Left colon (tissue), 2 donors: ENCODE data around the gene CELSR1. TPM values are rescaled to one million over a fixed set of nuclear protein-coding genes. Genes with fewer than 3 reads are reported as not detected.

Experiments
- ATAC-seq: fragments of 200-7000 bp; cut with Tn5 transposase; one replicate; pipeline ENCODE4 v1.9.1; 2020; ENCODE audit warnings: mild to moderate bottlenecking, moderate library complexity
- DNase-seq, 2 donors: peaks; one replicate each; pipeline ENCODE4 v3.0.0-alpha.2; 2020
- intact Hi-C, 2 donors: fragments of 100-400 bp; cut with DNase I in 1 of 2; cut with micrococcal nuclease in 1 of 2; formaldehyde crosslinking; loops; one replicate each; pipeline versions ENCODE4 v1.11.2 to v1.14.0; 2022; cut with DNase I, micrococcal nuclease
- total RNA-seq, 2 donors: library from RNA; stranded (reverse); fragmentation: NEBNext Ultra II Directional; extraction: Animal tissue kit (Norgen Biotek cat#: 25700); gene quantifications; one replicate each; pipeline ENCODE4 v1.2.1, GENCODE V29; 2021
- donor health status: DM: no; HTN: no; CAD: no.
- donor health status: DM: yes; HTN: yes; CAD: no.

Gene CELSR1
- total RNA-seq, 2 donors from 2014 or later: 1.8 to 4.9 TPM

GRCh38 chr22:46540874-46541273 lies 3.5 kb upstream of the CELSR1 start:
- ATAC-seq: no peak
- intact Hi-C loops: loop anchor here (5.0 to 10.0 kb wide), 2 partner anchors 174 to 176 kb away; no protein-coding TSS in a partner anchor
- DNase-seq: no peak

- intact Hi-C loops: no loop called here
- DNase-seq (no peak), ATAC-seq (peak; percentile 13)
Observed at GRCh38 chr22:46539169-46539568, 1.7 kb upstream of the CELSR1 start.

DNA sequence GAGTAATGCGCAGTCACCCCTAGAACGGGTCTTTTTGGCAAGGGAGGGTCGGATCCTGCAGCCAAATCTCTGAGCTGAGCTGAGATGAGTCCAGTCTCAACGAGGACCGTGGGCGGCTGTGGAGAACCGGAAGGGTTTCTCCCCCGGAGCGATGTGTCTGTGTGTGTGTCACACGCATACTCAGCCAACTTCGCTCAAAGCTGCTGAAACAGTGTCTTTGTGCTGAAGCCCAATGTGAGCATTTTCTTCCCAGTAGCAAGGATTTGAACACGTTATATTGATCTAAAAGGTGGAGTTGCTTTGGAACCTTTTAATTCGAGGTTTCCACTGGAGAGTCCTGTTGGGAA lies 1.4 kb upstream of the CELSR1 start:
- intact Hi-C loops: no loop called here
- DNase-seq (no peak), ATAC-seq (no peak)

DNA sequence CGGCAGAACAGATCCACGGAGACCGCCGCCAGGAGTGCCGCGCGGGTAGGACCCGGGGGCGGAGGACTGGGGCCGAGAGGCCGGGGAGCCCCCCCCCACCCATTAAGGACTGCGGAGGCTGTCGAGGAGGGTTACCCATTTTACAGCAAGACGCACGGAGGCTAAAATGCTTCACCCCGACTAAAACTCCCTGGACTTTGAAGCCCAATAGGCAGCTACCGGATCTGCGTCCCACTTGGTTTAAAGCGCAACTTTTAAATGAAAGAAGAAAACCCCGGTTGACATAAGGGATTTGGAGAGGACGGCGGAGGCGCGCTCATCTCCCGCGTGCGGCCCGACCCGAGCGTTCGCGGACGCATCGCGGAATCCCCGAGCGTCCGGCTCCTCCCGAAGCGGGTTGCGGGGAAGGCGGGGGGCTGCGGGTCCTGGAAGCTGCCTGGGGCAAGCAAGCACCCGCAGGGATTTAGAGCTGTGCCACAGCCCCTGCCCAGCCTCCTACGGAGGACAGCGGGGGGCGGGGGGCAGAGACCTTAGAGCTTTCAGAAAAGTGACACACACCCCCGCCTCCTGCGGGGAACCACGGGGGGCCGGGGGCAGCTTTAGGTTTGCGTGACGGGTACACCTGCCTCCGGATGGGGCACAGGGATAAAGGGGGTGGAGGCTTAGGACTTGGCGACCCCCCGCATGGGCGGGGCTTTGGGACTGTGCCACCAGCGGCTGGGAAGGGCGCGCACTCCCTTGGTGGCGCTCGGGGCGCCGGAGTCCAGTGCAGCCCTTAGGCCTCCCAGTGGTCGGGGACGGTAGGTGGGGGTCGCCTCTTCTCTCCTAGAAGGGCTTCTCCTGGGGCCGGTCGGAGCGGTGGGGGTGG lies 760 bp upstream of the CELSR1 start:
- DNase-seq: no peak
- intact Hi-C loops: no loop called here
- no peak for ATAC-seq

DNA sequence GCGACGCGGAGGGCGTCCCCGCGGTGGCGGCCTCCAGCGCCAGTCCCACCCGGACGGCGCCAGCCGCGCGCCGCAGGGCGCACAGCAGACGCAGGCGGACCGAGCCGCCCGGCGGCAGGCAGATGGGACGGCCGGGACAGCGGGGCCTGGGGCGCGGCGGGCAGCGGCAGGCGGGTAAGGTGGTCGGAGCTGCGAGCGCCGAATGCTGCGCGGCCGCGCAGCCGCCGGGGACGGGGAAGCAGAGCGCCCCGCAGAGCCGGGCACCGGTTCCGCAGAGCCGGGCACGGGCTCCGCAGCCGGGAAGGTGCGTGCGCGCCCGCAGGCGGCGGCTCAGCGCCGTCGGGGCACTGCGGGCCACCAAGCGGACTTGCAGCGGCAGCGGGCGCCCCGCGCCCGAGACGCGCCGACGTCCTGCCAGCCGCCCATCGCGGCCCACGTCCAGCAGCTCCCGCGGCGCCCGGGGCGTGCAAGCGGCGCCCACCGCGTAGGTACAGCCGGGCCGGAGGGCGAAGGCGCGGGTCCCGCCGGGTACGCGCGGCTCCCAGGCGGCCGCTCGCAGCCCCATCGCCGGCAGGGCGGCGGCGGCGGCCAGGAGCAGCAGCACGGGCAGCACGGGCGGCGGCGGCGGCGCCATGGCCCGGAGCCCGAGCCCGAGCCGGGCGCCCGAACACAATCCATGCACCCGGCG lies 739 bp downstream of the CELSR1 start:
- intact Hi-C loops: no loop called here
- DNase-seq: no peak
- no peak for ATAC-seq

DNA sequence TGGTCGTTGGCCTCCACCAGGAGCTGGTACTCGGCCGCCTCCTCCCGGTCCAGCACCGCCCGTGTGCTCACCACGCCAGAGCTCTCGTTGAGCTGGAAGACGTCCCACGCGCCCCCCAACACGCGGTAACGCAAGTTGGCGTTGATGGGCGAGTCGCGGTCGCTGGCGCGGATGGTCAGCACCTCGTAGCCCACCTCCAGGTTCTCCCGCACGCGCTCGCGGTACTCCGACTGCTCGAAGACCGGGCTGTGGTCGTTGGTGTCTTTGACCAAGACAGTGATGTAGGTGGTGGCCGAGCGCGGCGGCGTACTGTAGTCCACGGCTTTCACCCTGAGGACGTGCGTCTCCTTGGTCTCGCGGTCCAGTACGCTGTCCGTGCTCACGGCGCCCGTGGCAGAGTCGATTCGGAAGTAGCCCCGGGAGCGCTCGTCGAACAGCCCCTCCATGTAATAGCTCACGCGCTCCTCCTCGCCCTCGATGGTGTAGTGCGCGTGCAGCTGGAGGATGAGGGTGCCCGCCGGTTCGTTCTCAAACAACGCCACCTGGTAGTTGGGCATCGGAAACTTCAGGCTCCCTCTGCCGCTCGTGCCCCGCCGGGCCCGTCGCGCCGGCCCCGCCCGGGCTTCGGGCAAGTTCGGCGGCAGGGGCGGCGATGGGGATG lies 1.4 kb downstream of the CELSR1 start:
- no peak for ATAC-seq

GRCh38 chr22:46534901-46535630 lies 2.4 kb downstream of the CELSR1 start:
- intact Hi-C loops: no loop called here
- no peak for ATAC-seq
- DNase-seq: no peak

More for the DNA sequence above, 1.4 kb downstream of the CELSR1 start:
- intact Hi-C loops: no loop called here
- no peak for DNase-seq

GRCh38 chr22:46534177-46534776 lies 3.1 kb downstream of the CELSR1 start:
- ATAC-seq: no peak
- intact Hi-C loops: no loop called here

DNA sequence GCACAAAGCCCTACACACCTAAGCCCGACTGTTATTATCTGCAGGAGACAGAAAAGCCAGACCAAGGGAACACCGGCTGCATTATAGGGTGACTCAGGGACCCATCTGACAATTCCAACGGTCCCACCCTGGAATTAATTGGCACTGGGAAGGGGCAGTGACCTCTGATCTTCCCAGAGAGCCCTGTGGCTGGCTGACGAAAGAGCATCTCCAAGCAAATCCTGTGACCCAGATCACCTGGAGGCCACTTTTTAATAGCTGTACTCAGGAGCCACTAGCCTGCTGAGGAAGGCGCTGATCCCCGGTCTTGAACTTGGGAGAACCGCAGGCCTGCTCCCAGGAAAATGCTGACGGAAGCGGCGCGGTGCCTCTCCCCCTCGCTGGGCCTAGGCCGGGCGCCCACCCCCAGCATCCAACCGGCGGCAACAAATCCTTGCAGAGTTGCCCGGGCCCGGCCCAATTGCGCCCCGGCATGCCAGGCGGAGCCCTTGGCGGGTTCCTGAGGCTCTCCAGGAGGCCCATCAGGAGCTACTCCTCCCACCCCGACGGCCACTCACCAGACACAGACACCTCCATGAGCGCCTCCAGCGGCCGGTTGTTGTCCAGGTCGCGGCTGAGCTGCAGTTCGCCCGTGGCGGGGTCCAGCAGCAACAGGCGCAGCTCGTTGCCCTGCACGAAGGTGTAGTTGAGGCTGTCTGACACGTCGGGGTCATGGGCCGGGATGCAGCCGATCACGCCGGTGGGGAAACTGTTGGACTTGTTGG lies 4.2 kb downstream of the CELSR1 start:
- intact Hi-C loops: no loop called here
- DNase-seq (no peak), ATAC-seq (no peak)

More at GRCh38 chr22:46534177-46534776, 3.1 kb downstream of the CELSR1 start:
- no peak for DNase-seq

DNA sequence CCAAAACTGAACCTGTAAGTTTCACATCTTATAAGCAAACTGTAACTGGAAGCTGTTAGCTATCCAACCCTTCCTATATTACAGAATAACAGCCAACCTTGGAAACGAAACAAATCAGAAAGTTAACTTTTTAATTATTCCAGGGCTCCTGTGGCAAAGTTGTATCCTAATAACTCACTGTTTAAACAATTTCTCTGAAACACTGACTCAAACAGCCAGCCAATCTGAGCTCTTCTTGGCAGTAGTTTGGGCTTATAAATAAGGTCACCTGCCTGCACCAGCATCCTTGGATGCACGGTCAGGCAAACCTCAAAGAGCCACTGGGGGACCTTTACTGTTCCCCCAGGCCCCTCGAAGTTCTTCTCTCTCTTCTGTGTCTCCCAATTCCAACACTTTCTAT lies 5.0 kb downstream of the CELSR1 start:
- DNase-seq (no peak), ATAC-seq (no peak)
- intact Hi-C loops: no loop called here

DNA sequence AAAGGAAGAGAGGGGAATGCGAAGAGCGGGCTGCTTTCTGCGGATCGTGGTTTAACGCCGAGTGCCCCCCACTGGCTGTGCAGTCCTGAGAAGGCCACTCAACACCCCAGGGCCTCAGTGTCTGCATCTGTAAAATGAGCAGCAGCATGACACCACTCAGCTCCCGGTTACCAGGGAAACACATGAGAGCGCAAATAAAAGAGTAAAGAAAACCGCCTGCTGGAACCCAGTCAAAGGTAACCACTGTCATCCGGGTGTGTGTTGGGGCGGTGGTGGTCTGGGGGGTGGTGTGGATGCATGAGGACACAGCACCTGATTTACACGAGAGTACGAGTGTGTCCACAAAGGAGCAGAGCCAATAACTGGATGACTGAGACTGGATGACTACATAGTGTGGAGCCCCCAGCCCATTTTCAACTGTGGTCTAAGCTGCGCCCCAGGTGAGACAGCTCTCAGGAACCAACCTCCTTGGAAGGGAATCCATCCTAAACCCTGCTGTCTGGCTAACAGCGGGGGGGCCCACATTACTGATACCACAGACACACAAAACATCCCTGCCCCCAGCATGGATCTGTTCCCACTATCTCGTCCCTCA lies 5.7 kb downstream of the CELSR1 start:
- intact Hi-C loops: no loop called here
- ATAC-seq: no peak
- no peak for DNase-seq

DNA sequence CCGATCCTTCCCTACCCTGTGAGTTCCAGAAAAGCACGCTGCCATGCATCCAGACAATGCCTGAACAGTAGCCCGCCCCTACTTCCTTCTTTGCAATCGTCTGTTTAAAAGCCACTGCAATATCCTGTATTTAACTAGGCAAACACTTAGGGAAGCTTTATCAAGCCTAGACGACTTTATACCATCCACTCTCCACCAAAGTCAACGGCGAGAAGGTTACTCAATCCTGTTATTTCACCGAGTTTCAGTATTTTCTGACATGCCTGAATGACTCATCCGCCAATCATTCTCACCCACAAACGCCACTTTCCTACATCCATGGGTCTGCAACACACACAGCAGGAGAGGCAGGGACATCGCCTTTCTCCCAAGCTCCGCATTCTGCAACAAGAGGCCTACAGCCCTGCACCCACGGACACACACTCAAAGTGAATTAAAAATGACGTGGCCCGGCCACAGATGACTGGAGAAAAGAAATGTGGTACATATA lies 9.3 kb downstream of the CELSR1 start:
- ATAC-seq (peak; percentile 77), DNase-seq (no peak)

GRCh38 chr22:46526244-46526839 lies 11.1 kb downstream of the CELSR1 start:
- intact Hi-C loops: no loop called here
- DNase-seq (no peak), ATAC-seq (no peak)

More for the DNA sequence above, 9.3 kb downstream of the CELSR1 start:
- intact Hi-C loops: no loop called here

GRCh38 chr22:46525389-46526243 lies 11.8 kb downstream of the CELSR1 start:
- ATAC-seq (peak; percentile 39), DNase-seq (no peak)
- intact Hi-C loops: no loop called here

- intact Hi-C loops: no loop called here
- ATAC-seq: no peak
Observed at GRCh38 chr22:46524203-46524740, 13.1 kb downstream of the CELSR1 start.

GRCh38 chr22:46522797-46523196 lies 14.6 kb downstream of the CELSR1 start:
- intact Hi-C loops: no loop called here
- DNase-seq (no peak), ATAC-seq (peak; percentile 65)

More at GRCh38 chr22:46524203-46524740, 13.1 kb downstream of the CELSR1 start:
- no peak for DNase-seq
